HEK293T (cell line): ENCODE measurements around the gene GTF3C2.

ENCODE experiments used
- ARNT ChIP-seq: fragments of 450-650 bp; IDR thresholded peaks from 2 replicates; pipeline ENCODE4 v1.6.1; 2017; ENCODE audit warnings: mild to moderate bottlenecking
- BHLHE40 ChIP-seq: fragments of 450-650 bp; IDR thresholded peaks from 2 replicates; pipeline ENCODE4 v1.6.1; 2016; ENCODE audit warnings: mild to moderate bottlenecking, moderate library complexity, borderline replicate concordance
- ELF4 ChIP-seq: fragments of 450-650 bp; IDR thresholded peaks from 2 replicates; pipeline ENCODE4 v1.6.1; 2017; ENCODE audit warnings: antibody characterized with exemption
- FOXA1 ChIP-seq: fragments of 450-650 bp; IDR thresholded peaks from 2 replicates; pipeline ENCODE4 v1.6.1; 2016; ENCODE audit warnings: mild to moderate bottlenecking
- FOXK2 ChIP-seq: fragments of 450-650 bp; IDR thresholded peaks from 2 replicates; pipeline ENCODE4 v1.6.1; 2016; ENCODE audit warnings: mild to moderate bottlenecking
- FOXM1 ChIP-seq: fragments of 450-650 bp; IDR thresholded peaks from 2 replicates; pipeline ENCODE4 v1.6.1; 2017; ENCODE audit warnings: mild to moderate bottlenecking, borderline replicate concordance
- HDGF ChIP-seq: fragments of 450-650 bp; IDR thresholded peaks from 2 replicates; pipeline ENCODE4 v1.6.1; 2017; ENCODE audit warnings: antibody characterized with exemption, borderline replicate concordance
- NFRKB ChIP-seq: fragments of 450-650 bp; IDR thresholded peaks from 2 replicates; pipeline ENCODE4 v1.6.1; 2016; ENCODE audit warnings: mild to moderate bottlenecking, moderate library complexity
- PKNOX1 ChIP-seq: fragments of 450-650 bp; IDR thresholded peaks from 2 replicates; pipeline ENCODE4 v1.6.1; 2016
- SP1 ChIP-seq: fragments of 450-650 bp; IDR thresholded peaks from 2 replicates; pipeline ENCODE4 v1.6.1; 2017
- SUZ12 ChIP-seq: fragments of 450-650 bp; IDR thresholded peaks from 2 replicates; pipeline ENCODE4 v1.6.1; 2016; ENCODE audit warnings: mild to moderate bottlenecking
- TARDBP ChIP-seq: fragments of 450-650 bp; IDR thresholded peaks from 2 replicates; pipeline ENCODE4 v1.6.1; 2016
- ZNF384 ChIP-seq: fragments of 450-650 bp; IDR thresholded peaks from 2 replicates; pipeline ENCODE4 v1.6.1; 2016

- no peak for TF ChIP-seq SP1
- no peak for TF ChIP-seq ELF4
- TF ChIP-seq SUZ12, result no peak
- no peak for TF ChIP-seq BHLHE40
- no peak for TF ChIP-seq ARNT
- no peak for TF ChIP-seq ZNF384
- TF ChIP-seq NFRKB, result no peak
- TF ChIP-seq HDGF, result no peak
- TF ChIP-seq FOXM1, result no peak
- no peak for TF ChIP-seq TARDBP
- no peak for TF ChIP-seq FOXA1
- TF ChIP-seq PKNOX1, result no peak
- TF ChIP-seq FOXK2, result no peak
Observed at GRCh38 chr2:27281442-27281841, 75.1 kb downstream of the GTF3C2 start.
